ENCODE measurements around the gene ELOVL6.
"Not testable (repeated sequence)": the region's sequence is repeated elsewhere in the genome, so short reads cannot be mapped to it uniquely, and the experiment has no call there.

The ELOVL6 gene

GRCh38 chr4:110128472-110128919 is 69.9 kb downstream of the ELOVL6 start:
- no peak for DNase-seq

DNA sequence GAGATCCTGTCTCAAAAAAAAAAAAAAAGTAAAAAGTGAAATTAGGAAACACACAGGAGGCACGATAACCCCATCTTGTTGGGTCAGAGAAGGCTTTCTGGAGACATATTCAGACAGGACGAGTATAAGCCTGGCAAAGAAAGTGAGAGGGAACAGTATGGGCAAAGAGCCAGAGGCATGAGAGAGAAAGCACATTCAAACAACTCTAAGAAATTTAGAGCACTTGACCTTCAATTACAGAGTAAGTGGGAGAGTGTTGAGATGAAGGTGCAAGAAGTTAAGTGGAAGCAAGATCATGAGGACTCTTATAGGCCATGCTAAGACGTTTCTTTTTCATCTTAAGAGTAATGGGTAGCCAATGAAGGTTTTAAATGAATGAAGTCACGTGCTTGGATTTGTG is 70.4 kb downstream of the ELOVL6 start:
- DNase-seq, result no peak

- no peak for DNase-seq
These were observed 73.7 kb downstream of the ELOVL6 start for GRCh38 chr4:110124711-110125110.

DNA sequence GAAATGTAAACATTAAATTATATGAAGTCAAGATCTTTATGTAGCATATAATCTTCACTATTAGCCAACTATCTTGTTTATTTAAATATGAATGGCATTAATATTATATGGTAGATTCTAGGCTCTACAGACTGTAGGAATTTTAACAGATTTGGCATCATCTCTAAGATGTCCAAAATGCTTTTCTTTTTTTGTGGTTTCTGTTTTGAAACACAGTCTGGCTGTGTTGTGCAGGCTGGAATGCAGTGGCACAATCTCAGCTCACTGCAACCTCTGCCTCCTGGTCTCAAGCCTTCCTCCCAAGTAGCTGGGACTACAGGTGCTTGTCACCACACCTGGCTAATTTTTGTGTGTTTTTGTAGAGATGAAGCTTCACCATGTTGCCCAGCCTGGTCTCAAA is 76.2 kb downstream of the ELOVL6 start:
- no peak for DNase-seq

DNA sequence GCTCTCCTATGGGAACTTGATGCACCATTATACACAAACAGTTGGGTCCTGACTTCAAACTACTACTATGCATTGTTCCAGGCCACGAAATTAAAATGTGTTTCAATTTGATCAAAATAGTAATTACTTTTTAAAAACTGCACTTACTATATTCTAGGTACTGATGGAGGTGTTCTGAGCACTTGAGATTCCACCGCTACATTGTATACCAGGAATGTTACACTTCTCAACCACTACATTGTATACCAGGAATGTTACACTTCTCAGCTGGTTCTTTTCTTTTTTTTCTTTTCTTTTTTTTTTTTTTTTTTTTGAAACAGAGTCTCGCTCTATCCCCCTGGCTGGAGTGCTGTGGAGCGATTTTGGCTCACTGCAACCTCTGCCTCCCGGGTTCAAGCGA is 77.9 kb downstream of the ELOVL6 start:
- DNase-seq, result no peak

DNA sequence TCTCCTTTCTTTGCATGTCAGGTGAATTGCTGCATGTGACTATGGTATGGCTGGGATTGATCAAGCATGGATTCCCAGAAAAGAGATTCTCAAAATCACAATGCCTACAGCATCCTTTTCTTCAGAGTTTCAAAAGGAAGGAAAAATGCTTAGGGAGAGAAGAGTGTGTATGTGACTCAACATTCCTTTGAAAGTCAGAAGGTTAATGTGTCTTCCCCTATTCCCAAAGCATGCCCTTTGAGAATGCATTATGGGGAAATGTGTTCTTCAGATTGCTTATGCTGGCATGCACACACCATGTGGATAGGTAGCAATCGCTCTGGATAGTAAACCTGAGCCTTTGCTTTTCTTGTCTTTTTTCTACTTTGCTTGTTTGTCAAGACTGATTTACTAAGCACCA is 78.5 kb downstream of the ELOVL6 start:
- no peak for DNase-seq

DNA sequence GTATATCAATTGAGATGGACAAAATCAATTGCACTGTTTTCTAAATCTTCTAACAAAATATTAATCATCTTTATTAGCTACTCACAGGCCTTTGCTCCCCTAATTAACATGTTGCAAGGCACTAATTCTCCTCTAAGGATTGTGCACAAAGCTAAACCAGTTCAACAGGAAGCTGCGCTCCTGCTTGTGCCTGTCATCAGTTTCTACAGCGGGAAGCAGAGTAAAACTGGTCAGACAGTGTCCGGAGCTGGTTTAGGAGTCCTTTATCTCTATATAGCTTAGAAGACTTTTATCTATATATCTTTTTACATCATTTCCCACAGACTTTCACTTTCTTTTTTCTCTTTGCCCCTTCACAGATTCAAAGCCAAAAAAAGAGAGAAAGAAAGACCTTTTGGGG is 79.1 kb downstream of the ELOVL6 start:
- DNase-seq, result no peak

GRCh38 chr4:110112056-110112455 is 86.4 kb downstream of the ELOVL6 start:
- no peak for DNase-seq

GRCh38 chr4:110109455-110109854 is 89.0 kb downstream of the ELOVL6 start:
- no peak for DNase-seq

GRCh38 chr4:110108960-110109359 is 89.5 kb downstream of the ELOVL6 start:
- DNase-seq, result no peak

- DNase-seq, result no peak
These were observed 90.0 kb downstream of the ELOVL6 start for GRCh38 chr4:110108422-110108821.

DNA sequence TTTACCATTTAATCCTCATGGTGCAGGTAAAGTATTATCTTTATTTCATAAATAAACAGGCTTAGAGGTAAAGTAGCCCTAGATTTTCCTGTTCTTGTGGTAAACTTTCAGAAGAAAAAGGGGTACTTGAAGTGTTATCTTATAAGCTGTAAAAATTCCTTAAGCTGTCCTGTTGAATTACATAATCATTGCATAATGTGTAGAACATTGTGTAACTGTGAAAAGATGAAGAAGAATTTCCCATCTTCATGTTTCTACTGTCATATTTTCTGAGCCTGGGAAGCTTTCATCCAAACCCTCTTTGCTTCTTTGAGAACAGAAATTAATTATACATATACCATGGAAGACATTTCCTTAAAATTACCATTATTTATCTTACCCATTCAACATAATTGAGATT is 90.5 kb downstream of the ELOVL6 start:
- DNase-seq, result no peak

- no peak for DNase-seq
These were observed 91.5 kb downstream of the ELOVL6 start for GRCh38 chr4:110106931-110107296.

DNA sequence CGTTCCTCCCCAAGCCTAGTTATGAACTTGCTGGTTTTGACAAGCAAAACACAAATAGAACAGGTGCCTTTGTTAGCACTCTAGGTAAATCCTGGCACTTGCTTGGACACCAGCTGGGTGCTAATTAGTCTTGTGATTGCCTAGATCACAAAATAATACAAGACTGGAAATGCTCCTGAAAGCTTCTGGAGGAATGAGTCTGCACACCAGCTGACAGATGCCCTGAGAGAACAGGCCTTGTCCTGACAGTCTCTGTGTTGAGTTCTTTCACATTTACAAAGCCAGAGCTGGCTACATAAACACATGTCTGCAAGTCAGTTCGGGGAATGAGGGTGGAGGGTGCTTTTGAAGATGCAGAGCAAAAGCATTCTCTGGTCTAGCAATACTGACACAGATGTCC is 93.8 kb downstream of the ELOVL6 start:
- DNase-seq, result no peak

- DNase-seq, result no peak
These were observed 98.8 kb downstream of the ELOVL6 start for GRCh38 chr4:110099638-110100037.

DNA sequence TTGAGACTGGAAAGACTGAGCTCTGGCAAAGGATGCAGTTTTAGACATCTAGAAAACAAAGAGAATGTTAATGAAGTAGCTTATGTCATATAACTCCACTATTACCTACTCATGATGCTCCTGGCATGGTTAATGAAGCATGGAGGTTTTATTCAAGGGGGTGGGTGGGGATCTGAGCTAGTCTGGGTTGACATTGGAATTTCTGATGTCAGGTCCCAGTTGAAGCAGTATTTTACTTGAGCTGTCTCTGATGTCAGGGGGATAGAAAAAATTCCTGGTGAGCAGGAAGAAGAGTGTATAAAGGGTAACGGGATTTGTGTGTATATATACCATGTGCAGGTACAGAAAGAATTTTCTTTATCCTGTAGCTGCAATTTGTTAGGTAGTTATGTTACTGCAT is 102.0 kb downstream of the ELOVL6 start:
- no peak for DNase-seq

GRCh38 chr4:110092646-110093045 is 105.8 kb downstream of the ELOVL6 start:
- no peak for DNase-seq

DNA sequence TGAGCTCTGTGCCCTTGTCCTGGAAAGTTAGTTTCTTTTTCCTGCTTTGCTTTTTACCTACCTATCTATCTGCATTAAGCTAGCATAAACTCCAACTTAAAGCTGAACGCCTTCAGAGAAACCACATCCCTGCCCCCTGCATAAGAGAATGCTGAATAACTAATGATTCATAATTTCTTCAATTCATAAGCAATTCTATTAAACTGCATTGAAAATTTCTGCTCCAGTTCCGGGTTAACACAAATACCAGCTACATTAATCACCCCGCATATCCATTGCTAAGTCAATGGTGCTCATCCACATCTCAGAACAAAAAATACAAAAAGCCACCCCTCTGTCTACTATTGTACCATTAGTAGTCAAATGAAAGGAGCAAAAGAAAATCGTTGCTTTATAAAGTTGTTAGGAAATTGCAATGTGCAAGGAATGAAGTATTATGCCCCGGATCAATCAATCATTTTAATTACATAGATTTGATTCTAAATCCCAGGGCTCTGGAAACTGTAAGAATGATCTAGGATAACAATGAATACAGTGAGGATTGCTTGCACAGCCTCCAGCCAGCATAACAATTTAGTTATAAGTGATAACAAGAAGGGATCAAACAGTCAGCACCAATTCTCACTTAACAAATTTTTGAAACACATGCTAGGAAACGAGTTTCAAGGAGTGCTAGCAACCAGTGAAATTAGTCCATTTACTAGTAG is 106.8 kb downstream of the ELOVL6 start:
- DNase-seq, result no peak

DNA sequence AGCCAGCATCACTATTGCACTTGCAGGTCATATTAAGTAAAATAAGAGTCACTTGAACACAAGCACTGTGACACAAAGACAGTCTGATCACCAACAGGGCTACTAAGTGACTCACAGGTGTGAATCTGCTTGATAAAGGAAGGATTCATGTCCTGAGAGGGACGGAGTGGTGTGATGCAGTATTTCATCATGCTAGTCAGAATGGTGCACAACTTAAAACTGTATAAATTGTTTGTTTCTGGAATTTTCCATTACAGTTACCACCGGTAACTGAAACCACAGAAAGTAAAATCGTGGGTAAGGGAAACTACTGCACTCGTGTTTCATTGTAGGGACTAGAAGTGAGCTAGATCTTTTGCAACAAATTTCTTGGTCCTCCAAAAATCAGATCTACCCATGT is 109.7 kb downstream of the ELOVL6 start:
- no peak for DNase-seq

DNA sequence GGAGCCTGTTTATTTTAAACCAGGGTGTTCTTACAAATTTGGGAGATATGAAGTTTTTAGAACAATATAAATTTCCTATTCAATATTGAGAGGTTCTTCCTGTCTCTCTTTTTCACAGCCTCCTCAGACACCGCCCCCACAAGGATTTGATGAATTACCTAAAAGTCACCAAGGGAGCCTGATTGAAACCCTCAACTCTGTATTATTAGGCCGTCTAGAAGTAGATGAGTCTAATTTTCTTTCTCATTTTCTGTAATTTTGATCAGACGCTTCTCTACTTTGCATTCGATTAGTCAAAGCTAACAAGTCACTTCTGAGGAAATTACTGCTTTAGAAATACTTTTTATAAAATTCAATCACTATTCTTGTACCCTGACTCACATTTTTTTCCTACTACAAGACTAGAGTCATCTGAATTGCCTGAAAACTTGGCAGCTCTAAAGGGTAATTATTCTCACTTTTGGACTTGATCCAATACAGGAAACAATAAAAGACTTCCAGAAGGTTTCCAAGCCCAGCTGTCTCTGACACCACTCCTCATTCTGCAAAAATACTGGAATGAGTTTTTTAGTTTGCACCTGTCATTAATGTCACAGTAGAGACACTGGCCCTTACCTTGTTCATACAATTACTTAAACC is 111.2 kb downstream of the ELOVL6 start:
- no peak for DNase-seq

DNA sequence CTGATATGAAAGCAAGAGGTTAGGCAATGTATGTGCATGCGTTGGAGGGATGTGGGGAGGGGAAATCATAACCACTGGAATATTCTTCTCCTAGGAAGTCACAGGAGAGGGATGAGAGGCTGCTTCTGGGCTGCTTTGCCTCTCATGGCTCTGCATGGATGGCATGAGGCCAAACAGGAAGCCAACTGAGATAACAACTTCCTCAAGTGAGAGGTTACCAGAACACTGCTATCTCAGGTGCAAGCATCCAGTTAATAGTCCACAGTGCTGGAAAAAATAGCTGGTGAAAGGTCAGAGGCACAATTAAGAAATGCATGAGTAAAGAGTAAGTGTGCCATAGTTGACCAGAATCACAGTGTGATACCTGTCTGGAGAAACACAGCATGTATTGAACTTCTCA is 113.3 kb downstream of the ELOVL6 start:
- no peak for DNase-seq

DNA sequence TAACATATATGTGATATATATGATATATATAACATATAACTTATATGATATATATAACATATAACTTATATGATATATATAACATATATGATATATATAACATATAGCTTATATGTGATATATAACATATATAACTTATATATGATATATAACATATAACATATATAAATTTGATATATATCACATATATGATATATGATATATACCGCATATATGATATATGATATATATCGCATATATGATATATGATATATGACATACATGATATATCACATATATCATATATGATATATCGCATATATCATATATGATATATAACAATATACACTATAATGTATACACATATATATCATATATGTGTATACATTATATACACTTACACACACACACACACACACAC is 114.3 kb downstream of the ELOVL6 start:
- DNase-seq, result no peak

DNA sequence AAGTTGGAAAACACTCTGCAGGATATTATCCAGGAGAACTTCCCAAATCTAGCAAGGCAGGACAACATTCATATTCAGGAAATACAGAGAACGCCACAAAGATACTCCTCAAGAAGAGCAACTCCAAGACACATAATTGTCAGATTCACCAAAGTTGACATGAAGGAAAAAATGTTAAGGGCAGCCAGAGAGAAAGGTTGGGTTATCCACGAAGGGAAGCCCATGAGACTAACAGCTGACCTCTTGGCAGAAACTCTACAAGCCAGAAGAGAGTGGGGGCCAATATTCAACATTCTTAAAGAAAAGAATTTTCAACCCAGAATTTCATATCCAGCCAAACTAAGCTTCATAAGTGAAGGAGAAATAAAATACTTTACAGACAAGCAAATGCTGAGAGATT is 120.3 kb downstream of the ELOVL6 start:
- not testable (repeated sequence) for DNase-seq

DNA sequence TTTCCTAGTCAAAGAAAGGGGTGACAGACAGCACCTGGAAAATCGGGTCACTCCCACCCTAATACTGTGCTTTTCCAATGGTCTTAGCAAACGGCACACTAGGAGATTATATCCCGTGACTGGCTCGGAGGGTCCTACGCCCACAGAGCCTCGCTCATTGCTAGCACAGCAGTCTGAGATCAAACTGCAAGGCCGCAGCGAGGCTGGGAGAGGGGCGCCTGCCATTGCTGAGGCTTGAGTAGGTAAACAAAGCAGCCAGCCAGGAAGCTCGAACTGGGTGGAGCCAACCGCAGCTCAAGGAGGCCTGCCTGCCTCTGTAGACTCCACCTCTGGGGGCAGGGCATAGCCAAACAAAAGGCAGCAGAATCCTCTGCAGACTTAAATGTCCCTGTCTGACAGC is 121.6 kb downstream of the ELOVL6 start:
- not testable (repeated sequence) for DNase-seq

DNA sequence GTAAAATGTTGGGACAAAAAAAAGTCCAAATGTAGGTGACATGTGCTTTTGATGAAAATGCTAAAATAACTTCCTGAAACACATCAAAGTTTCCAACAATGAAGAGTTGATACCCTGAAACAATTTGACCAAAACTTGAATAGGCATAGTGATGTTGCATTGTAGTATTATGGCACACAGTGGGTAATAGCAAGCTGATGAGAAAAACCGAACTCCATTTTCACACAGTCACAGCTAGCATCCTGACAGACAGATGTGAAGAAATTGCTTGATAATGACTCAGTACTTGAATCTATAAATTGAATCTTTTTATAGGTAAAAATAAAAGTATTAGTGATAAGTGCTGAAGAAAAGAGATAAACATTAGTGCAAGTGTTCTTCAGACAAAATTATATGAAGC is 122.5 kb downstream of the ELOVL6 start:
- no peak for DNase-seq

All from right kidney (tissue), 1 donor.